ENCODE results near the gene CFDP1.
"Not testable (repeated sequence)": the region's sequence is repeated elsewhere in the genome, so short reads cannot be mapped to it uniquely, and the experiment has no call there.

The CFDP1 gene

GRCh38 chr16:75458439-75458838 lies 25.1 kb upstream of the CFDP1 start:
- no peak for DNase-seq

GRCh38 chr16:75458029-75458428 lies 24.7 kb upstream of the CFDP1 start:
- no peak for DNase-seq

- no peak for DNase-seq
Measured at GRCh38 chr16:75457485-75458021, 24.2 kb upstream of the CFDP1 start.

- DNase-seq: no peak
Measured at GRCh38 chr16:75456971-75457370, 23.7 kb upstream of the CFDP1 start.

GRCh38 chr16:75456486-75456885 lies 23.2 kb upstream of the CFDP1 start:
- DNase-seq: not testable (repeated sequence)

- no peak for DNase-seq
Measured at GRCh38 chr16:75455677-75456076, 22.4 kb upstream of the CFDP1 start.

GRCh38 chr16:75452464-75453190 lies 19.3 kb upstream of the CFDP1 start:
- DNase-seq: no peak

GRCh38 chr16:75446416-75446815 lies 13.1 kb upstream of the CFDP1 start:
- no peak for DNase-seq

GRCh38 chr16:75445298-75445697 lies 12.0 kb upstream of the CFDP1 start:
- no peak for DNase-seq

- DNase-seq: no peak
Measured at GRCh38 chr16:75443298-75443697, 10.0 kb upstream of the CFDP1 start.

GRCh38 chr16:75433732-75434413 lies 570 bp upstream of the CFDP1 start:
- DNase-seq: peak; percentile 81 to 92

GRCh38 chr16:75429621-75430403 lies 3.5 kb downstream of the CFDP1 start:
- DNase-seq: no peak

GRCh38 chr16:75426524-75426923 lies 6.8 kb downstream of the CFDP1 start:
- DNase-seq: not testable (repeated sequence)

- not testable (repeated sequence) for DNase-seq
Measured at GRCh38 chr16:75424105-75424762, 9.1 kb downstream of the CFDP1 start.

- DNase-seq: no peak
Measured at GRCh38 chr16:75423723-75424104, 9.6 kb downstream of the CFDP1 start.

- DNase-seq: no peak
Measured at GRCh38 chr16:75421820-75422126, 11.5 kb downstream of the CFDP1 start.

GRCh38 chr16:75420987-75421819 lies 12.1 kb downstream of the CFDP1 start:
- peak; percentile 53 to 55 for DNase-seq

GRCh38 chr16:75416904-75417565 lies 16.3 kb downstream of the CFDP1 start:
- no peak for DNase-seq

- no peak for DNase-seq
Measured at GRCh38 chr16:75415169-75415905, 18.0 kb downstream of the CFDP1 start.

GRCh38 chr16:75413951-75414350 lies 19.4 kb downstream of the CFDP1 start:
- no peak for DNase-seq

GRCh38 chr16:75406943-75407342 lies 26.4 kb downstream of the CFDP1 start:
- peak in 1 of 2 donors; percentile 5 for DNase-seq
